ENCODE results near the gene HADHB. TPM values are rescaled to one million over a fixed set of nuclear protein-coding genes. Genes with fewer than 3 reads are reported as not detected.
"Not testable (repeated sequence)": the region's sequence is repeated elsewhere in the genome, so short reads cannot be mapped to it uniquely, and the experiment has no call there.

The HADHB gene
- total RNA-seq, 1 experiment from 2014 or later: 101 TPM

GRCh38 chr2:26318950-26319349 is 74.2 kb downstream of the HADHB start:
- no peak for TF ChIP-seq EZH2 (IDR thresholded peaks at IDR 0.05; ENCODE audit: borderline replicate concordance, low read depth, low read length, poor library complexity, severe bottlenecking)
- intact Hi-C loops (cut with micrococcal nuclease; ENCODE audit: unreplicated experiment): no loop called here
- no TSS peak for BruUV-seq (replicated peaks)
- Histone ChIP-seq H3K4me1 (ENCODE audit: insufficient read depth, low read length, poor library complexity, severe bottlenecking) (peaks cover 5% of the 10 kb centered on the region), H3K36me3 (ENCODE audit: insufficient read depth, low read length, poor library complexity, severe bottlenecking) (no peaks in the 10 kb centered on the region), H3K9me3 (ENCODE audit: low read depth, low read length, poor library complexity, severe bottlenecking) (no peaks in the 10 kb centered on the region), H3K27me3 (replicated peaks; ENCODE audit: insufficient read depth, low read depth, low read length, poor library complexity) (no peaks in the 10 kb centered on the region), H3K4me3 (ENCODE audit: low read depth, low read length, poor library complexity, severe bottlenecking) (no peak overlapping the region), H3K27ac (ENCODE audit: low read depth, low read length, poor library complexity, severe bottlenecking) (no peak overlapping the region)
- ChIA-PET POLR2A (ENCODE audit: low non-redundant PET) (no interaction called here), CTCF (no interaction called here)
- DNase-seq (ENCODE audit: low spot score): peak; percentile 24

GRCh38 chr2:26324479-26324878 is 79.7 kb downstream of the HADHB start:
- H3K27me3 ChIP-seq (replicated peaks; ENCODE audit: insufficient read depth, low read depth, low read length, poor library complexity); DNase-seq (ENCODE audit: low spot score); H3K36me3 ChIP-seq (ENCODE audit: insufficient read depth, low read length, poor library complexity, severe bottlenecking); H3K9me3 ChIP-seq (ENCODE audit: low read depth, low read length, poor library complexity, severe bottlenecking); CTCF ChIA-PET; H3K27ac ChIP-seq (ENCODE audit: low read depth, low read length, poor library complexity, severe bottlenecking); BruUV-seq (replicated peaks); POLR2A ChIA-PET (ENCODE audit: low non-redundant PET); intact Hi-C loops (cut with micrococcal nuclease; ENCODE audit: unreplicated experiment); H3K4me3 ChIP-seq (ENCODE audit: low read depth, low read length, poor library complexity, severe bottlenecking); H3K4me1 ChIP-seq (ENCODE audit: insufficient read depth, low read length, poor library complexity, severe bottlenecking): not testable (repeated sequence)

GRCh38 chr2:26324903-26325302 is 80.2 kb downstream of the HADHB start:
- H3K4me3 ChIP-seq (ENCODE audit: low read depth, low read length, poor library complexity, severe bottlenecking): no peak overlapping the region
- H3K9me3 ChIP-seq (ENCODE audit: low read depth, low read length, poor library complexity, severe bottlenecking): no peaks in the 10 kb centered on the region
- no peak for DNase-seq (ENCODE audit: low spot score)
- no peaks in the 10 kb centered on the region for H3K36me3 ChIP-seq (ENCODE audit: insufficient read depth, low read length, poor library complexity, severe bottlenecking)
- no peaks in the 10 kb centered on the region for H3K27me3 ChIP-seq (replicated peaks; ENCODE audit: insufficient read depth, low read depth, low read length, poor library complexity)
- no TSS peak for BruUV-seq (replicated peaks)
- ChIA-PET POLR2A (ENCODE audit: low non-redundant PET) (no interaction called here), CTCF (no interaction called here)
- H3K27ac ChIP-seq (ENCODE audit: low read depth, low read length, poor library complexity, severe bottlenecking): no peak overlapping the region
- intact Hi-C loops (cut with micrococcal nuclease; ENCODE audit: unreplicated experiment): no loop called here
- TF ChIP-seq CTCF (conservative IDR thresholded peaks at IDR 0.05; ENCODE audit: low read depth, low read length) (no peak), EZH2 (IDR thresholded peaks at IDR 0.05; ENCODE audit: borderline replicate concordance, low read depth, low read length, poor library complexity, severe bottlenecking) (no peak)
- peaks cover 4% of the 10 kb centered on the region for H3K4me1 ChIP-seq (ENCODE audit: insufficient read depth, low read length, poor library complexity, severe bottlenecking)

GRCh38 chr2:26325851-26326250 is 81.1 kb downstream of the HADHB start:
- intact Hi-C loops (cut with micrococcal nuclease; ENCODE audit: unreplicated experiment): no loop called here
- H3K27ac ChIP-seq (ENCODE audit: low read depth, low read length, poor library complexity, severe bottlenecking): no peak overlapping the region
- BruUV-seq (replicated peaks): no TSS peak
- no peaks in the 10 kb centered on the region for H3K36me3 ChIP-seq (ENCODE audit: insufficient read depth, low read length, poor library complexity, severe bottlenecking)
- no peak for TF ChIP-seq EZH2 (IDR thresholded peaks at IDR 0.05; ENCODE audit: borderline replicate concordance, low read depth, low read length, poor library complexity, severe bottlenecking)
- no peak for TF ChIP-seq CTCF (conservative IDR thresholded peaks at IDR 0.05; ENCODE audit: low read depth, low read length)
- H3K9me3 ChIP-seq (ENCODE audit: low read depth, low read length, poor library complexity, severe bottlenecking): no peaks in the 10 kb centered on the region
- peaks cover 4% of the 10 kb centered on the region for H3K4me1 ChIP-seq (ENCODE audit: insufficient read depth, low read length, poor library complexity, severe bottlenecking)
- CTCF ChIA-PET: no interaction called here
- no peak for DNase-seq (ENCODE audit: low spot score)
- POLR2A ChIA-PET (ENCODE audit: low non-redundant PET): no interaction called here
- no peaks in the 10 kb centered on the region for H3K27me3 ChIP-seq (replicated peaks; ENCODE audit: insufficient read depth, low read depth, low read length, poor library complexity)
- no peak overlapping the region for H3K4me3 ChIP-seq (ENCODE audit: low read depth, low read length, poor library complexity, severe bottlenecking)
